Stomach (tissue), 4 donors: Measurements from ENCODE around the gene CCDC152.

Source experiments
- EP300 ChIP-seq: sonication (generic); formaldehyde crosslinking; IDR thresholded peaks from one replicate; pipeline ENCODE4 v1.6.1; 2017; ENCODE audit warnings: antibody characterized with exemption
- POLR2A ChIP-seq, 4 donors: fragments of 450-650 bp; IDR thresholded peaks; one replicate each; pipeline ENCODE4 v1.6.1; 2016; ENCODE audit warnings: antibody characterized with exemption in 4 of 4, control low read depth in 2 of 4, mild to moderate bottlenecking in 1 of 4, moderate library complexity in 1 of 4
- POLR2AphosphoS5 ChIP-seq, 3 donors: sonication (generic); formaldehyde crosslinking; IDR thresholded peaks; one replicate each; pipeline ENCODE4 v1.6.1; 2016; ENCODE audit warnings: antibody characterized with exemption in 3 of 3
- TF ChIP-seq, protein P1 (sequence below), 7 experiments: fragments of 450-650 bp in 4 of 7; fragments of 200-600 bp in 3 of 7; sonication (generic) in 3 of 7; IDR thresholded peaks; one replicate each; pipeline ENCODE4 v1.5.1; 2016 to 2019; ENCODE audit warnings: antibody characterized with exemption in 7 of 7, control low read depth in 2 of 7, mild to moderate bottlenecking in 1 of 7

DNA sequence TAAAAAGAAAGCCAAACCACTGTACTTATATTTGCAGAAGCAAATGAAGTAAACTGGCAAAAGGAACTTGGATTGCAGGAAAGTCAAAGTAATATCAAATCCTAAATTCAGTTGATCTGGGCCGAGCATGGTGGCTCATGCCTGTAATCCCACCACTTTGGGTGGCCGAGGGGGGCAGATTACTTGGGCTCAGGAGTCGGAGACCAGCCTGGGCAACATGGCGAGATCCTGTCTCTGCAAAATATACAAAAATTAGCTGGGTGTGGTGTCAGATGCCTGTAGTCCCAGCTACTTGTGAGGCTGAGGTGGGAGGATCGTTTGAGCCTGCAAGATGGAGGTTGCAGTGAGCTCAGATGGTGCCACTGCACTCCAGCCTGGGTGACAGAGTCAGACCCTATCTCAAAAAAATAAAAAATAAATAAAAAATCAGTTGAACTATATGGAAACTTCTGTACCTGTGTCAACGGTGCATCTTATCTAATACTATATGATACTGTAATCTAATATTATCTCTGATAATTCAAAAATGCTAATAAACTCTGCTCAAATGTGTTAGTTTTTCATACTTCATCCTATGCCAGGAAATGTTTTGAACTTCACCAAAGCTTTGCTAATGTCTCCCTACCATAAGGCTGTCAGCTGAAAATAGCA, 45.0 kb downstream of the CCDC152 start:
- TF ChIP-seq EP300 (no peak), POLR2AphosphoS5 (IDR thresholded peaks at IDR 0.05) (no peak), POLR2A (IDR thresholded peaks at IDR 0.05) (no peak)
- TF ChIP-seq, protein P1, sequence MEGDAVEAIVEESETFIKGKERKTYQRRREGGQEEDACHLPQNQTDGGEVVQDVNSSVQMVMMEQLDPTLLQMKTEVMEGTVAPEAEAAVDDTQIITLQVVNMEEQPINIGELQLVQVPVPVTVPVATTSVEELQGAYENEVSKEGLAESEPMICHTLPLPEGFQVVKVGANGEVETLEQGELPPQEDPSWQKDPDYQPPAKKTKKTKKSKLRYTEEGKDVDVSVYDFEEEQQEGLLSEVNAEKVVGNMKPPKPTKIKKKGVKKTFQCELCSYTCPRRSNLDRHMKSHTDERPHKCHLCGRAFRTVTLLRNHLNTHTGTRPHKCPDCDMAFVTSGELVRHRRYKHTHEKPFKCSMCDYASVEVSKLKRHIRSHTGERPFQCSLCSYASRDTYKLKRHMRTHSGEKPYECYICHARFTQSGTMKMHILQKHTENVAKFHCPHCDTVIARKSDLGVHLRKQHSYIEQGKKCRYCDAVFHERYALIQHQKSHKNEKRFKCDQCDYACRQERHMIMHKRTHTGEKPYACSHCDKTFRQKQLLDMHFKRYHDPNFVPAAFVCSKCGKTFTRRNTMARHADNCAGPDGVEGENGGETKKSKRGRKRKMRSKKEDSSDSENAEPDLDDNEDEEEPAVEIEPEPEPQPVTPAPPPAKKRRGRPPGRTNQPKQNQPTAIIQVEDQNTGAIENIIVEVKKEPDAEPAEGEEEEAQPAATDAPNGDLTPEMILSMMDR (IDR thresholded peaks at IDR 0.05), result no peak
